ENCODE measurements around the gene ACSM6. TPM values are rescaled to one million over a fixed set of nuclear protein-coding genes. Genes with fewer than 3 reads are reported as not detected.

Gene ACSM6
- total RNA-seq, 2 donors from 2014 or later = not detected

DNA sequence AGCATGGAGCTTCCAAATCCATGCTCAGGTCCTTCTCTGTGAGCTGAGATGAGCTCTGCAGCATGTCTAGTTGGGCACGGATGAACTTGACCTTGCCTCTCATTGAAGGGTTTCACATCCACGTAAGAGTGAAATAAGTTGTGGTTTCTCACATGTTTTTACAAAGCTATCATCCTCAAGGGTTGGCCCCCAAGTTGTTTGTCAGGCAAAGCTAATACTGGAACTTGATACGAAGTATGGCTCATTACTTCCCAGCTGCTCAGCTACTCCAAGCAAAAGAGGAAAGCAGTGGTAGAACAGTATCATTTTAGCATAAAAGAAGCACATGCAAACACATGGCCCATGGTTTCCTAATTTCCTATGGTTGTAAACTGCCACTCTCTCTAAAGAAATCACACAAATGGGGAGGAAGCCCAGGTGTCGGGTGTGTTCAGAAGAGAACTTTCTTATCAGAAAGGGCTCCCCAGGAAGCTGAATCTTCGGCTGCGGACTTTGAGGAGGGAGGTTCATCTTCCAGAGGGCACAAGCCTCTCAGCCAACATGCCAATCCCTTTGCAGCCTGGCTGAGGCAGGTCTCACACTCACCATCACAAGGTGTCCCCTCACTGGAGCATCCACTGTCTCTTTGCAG lies 51.5 kb downstream of the ACSM6 start:
- no peak for TF ChIP-seq CTCF (IDR thresholded peaks at IDR 0.05)

GRCh38 chr10:95246582-95247051 lies 52.6 kb downstream of the ACSM6 start:
- Histone ChIP-seq H3K9me3 (no peaks in the 10 kb centered on the region), H3K36me3 (peaks cover 23% of the 10 kb centered on the region), H3K4me1 (ENCODE audit: control insufficient read depth in 1 of 2, low read depth in 2 of 2) (peaks cover 35 to 50% of the 10 kb centered on the region in 2 donors), H3K27ac (peak overlapping the region; percentile 78 to 81), H3K4me3 (no peak overlapping the region), H3K27me3 (replicated peaks; ENCODE audit: insufficient read depth) (no peaks in the 10 kb centered on the region)
- peak; percentile 55 for DNase-seq (ENCODE audit: low spot score)
- peak; percentile 34 for ATAC-seq (ENCODE audit: insufficient number of reproducible peaks, low FRiP score, low read depth)
- peak; percentile 77 for TF ChIP-seq CTCF (IDR thresholded peaks at IDR 0.05)

More for the DNA sequence above, 51.5 kb downstream of the ACSM6 start:
- H3K27me3 ChIP-seq (replicated peaks; ENCODE audit: insufficient read depth) = no peaks in the 10 kb centered on the region
- peaks cover 27% of the 10 kb centered on the region for H3K36me3 ChIP-seq
- DNase-seq (ENCODE audit: low spot score) (no peak), ATAC-seq (ENCODE audit: insufficient number of reproducible peaks, low FRiP score, low read depth) (no peak)
- peaks cover 32 to 41% of the 10 kb centered on the region in 2 donors for H3K4me1 ChIP-seq (ENCODE audit: control insufficient read depth in 1 of 2, low read depth in 2 of 2)
- no peak overlapping the region for H3K27ac ChIP-seq
- no peaks in the 10 kb centered on the region for H3K9me3 ChIP-seq
- H3K4me3 ChIP-seq = no peak overlapping the region

- ATAC-seq (ENCODE audit: insufficient number of reproducible peaks, low FRiP score, low read depth) (no peak), DNase-seq (ENCODE audit: low spot score) (no peak)
- peaks cover 23% of the 10 kb centered on the region for H3K36me3 ChIP-seq
- H3K4me3 ChIP-seq = no peak overlapping the region
- TF ChIP-seq CTCF (IDR thresholded peaks at IDR 0.05) = no peak
- H3K27me3 ChIP-seq (replicated peaks; ENCODE audit: insufficient read depth) = no peaks in the 10 kb centered on the region
- peak overlapping the region; percentile 78 to 81 for H3K27ac ChIP-seq
- peaks cover 35 to 58% of the 10 kb centered on the region in 2 donors for H3K4me1 ChIP-seq (ENCODE audit: control insufficient read depth in 1 of 2, low read depth in 2 of 2)
- H3K9me3 ChIP-seq = no peaks in the 10 kb centered on the region
These were observed 53.3 kb downstream of the ACSM6 start for GRCh38 chr10:95247200-95247880.

- Histone ChIP-seq H3K4me1 (ENCODE audit: control insufficient read depth in 1 of 2, low read depth in 2 of 2) (peaks cover 35 to 64% of the 10 kb centered on the region in 2 donors), H3K36me3 (peaks cover 23% of the 10 kb centered on the region), H3K27ac (peak overlapping the region; percentile 78 to 81), H3K4me3 (no peak overlapping the region), H3K27me3 (replicated peaks; ENCODE audit: insufficient read depth) (no peaks in the 10 kb centered on the region), H3K9me3 (no peaks in the 10 kb centered on the region)
- no peak for TF ChIP-seq CTCF (IDR thresholded peaks at IDR 0.05)
- no peak for DNase-seq (ENCODE audit: low spot score)
- ATAC-seq (ENCODE audit: insufficient number of reproducible peaks, low FRiP score, low read depth) = no peak
These were observed 54.0 kb downstream of the ACSM6 start for GRCh38 chr10:95247881-95248583.

GRCh38 chr10:95248989-95249388 lies 55.0 kb downstream of the ACSM6 start:
- Histone ChIP-seq H3K4me3 (no peak overlapping the region), H3K27me3 (replicated peaks; ENCODE audit: insufficient read depth) (no peaks in the 10 kb centered on the region), H3K27ac (peak overlapping the region; percentile 78 to 81), H3K4me1 (ENCODE audit: control insufficient read depth in 1 of 2, low read depth in 2 of 2) (peaks cover 35 to 74% of the 10 kb centered on the region in 2 donors), H3K36me3 (peaks cover 23% of the 10 kb centered on the region), H3K9me3 (no peaks in the 10 kb centered on the region)
- no peak for ATAC-seq (ENCODE audit: insufficient number of reproducible peaks, low FRiP score, low read depth)
- no peak for TF ChIP-seq CTCF (IDR thresholded peaks at IDR 0.05)
- no peak for DNase-seq (ENCODE audit: low spot score)
